Measurements from ENCODE around the gene RAD23A. TPM values are rescaled to one million over a fixed set of nuclear protein-coding genes. Genes with fewer than 3 reads are reported as not detected.
A peak's percentile ranks its signal among the peaks of the same experiment; 100 is the strongest.

RAD23A gene
- total RNA-seq, 2 experiments from 2014 or later: 138 to 140 TPM

DNA sequence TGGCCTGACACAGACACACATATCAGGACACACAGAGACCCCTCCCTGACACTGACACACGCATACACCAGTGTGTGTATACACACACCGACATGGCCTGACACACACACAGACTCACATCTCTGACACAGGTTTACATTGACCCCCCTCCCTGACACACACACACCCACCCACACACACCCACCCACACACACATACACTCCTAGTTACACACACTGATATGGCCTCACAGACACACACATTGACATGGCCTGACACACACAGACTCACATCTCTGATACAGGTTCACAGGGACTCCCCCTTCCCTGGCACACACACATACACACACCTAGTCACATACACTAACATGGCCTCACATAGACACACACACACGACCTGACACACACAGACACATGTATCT, 45.2 kb downstream of the RAD23A start:
- CTCF ChIA-PET: no interaction called here
- ATAC-seq: no peak
- Mint-ChIP-seq H3K27me3 (ENCODE audit: low read depth) (peaks cover 22% of the 10 kb centered on the region), H3K27ac (no peak overlapping the region), H3K4me1 (ENCODE audit: low read depth) (peaks cover 6% of the 10 kb centered on the region), H3K36me3 (ENCODE audit: low read depth) (no peaks in the 10 kb centered on the region), H3K9me3 (ENCODE audit: insufficient read depth) (no peaks in the 10 kb centered on the region), H3K4me3 (no peak overlapping the region)
- POLR2A ChIA-PET: interaction anchor here (1.1 kb wide), 1 partner anchor 20 kb away, joined by 3 read pairs; no protein-coding TSS in a partner anchor
- no peak for DNase-seq

DNA sequence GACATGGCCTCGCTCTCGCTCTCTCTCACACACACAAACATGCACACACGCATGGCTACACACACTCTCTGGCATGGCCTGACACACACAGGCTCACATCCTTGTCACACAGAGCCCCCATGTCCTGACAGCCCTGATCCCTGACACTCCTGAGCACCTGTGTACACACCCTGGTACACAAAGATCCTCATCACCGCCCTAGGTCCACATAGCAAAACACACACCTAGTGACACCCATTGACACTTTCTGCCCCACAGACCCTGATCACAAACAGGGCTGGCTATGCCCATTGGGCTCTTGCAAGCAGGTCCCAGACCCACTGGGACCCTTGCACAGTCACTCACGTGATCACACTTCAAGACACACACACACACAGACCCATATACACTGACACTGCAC, 45.6 kb downstream of the RAD23A start:
- no peak for DNase-seq
- peaks cover 6% of the 10 kb centered on the region for H3K4me1 Mint-ChIP-seq (ENCODE audit: low read depth)
- H3K27me3 Mint-ChIP-seq (ENCODE audit: low read depth): peaks cover 25% of the 10 kb centered on the region
- H3K36me3 Mint-ChIP-seq (ENCODE audit: low read depth): no peaks in the 10 kb centered on the region
- no peak for ATAC-seq
- H3K27ac Mint-ChIP-seq: no peak overlapping the region
- H3K9me3 Mint-ChIP-seq (ENCODE audit: insufficient read depth): no peaks in the 10 kb centered on the region
- POLR2A ChIA-PET: no interaction called here
- CTCF ChIA-PET: no interaction called here
- H3K4me3 Mint-ChIP-seq: no peak overlapping the region

- DNase-seq (no peak), ATAC-seq (no peak)
- no peak overlapping the region for H3K4me3 Mint-ChIP-seq
- H3K9me3 Mint-ChIP-seq (ENCODE audit: insufficient read depth): no peaks in the 10 kb centered on the region
- POLR2A ChIA-PET: interaction anchor here (0.7 kb wide), 1 partner anchor 100 kb away, joined by 3 read pairs; no protein-coding TSS in a partner anchor
- H3K27me3 Mint-ChIP-seq (ENCODE audit: low read depth): peaks cover 27% of the 10 kb centered on the region
- H3K36me3 Mint-ChIP-seq (ENCODE audit: low read depth): no peaks in the 10 kb centered on the region
- CTCF ChIA-PET: interaction anchor here (1.1 to 2.1 kb wide), 5 partner anchors 13 to 112 kb away, joined by 3 to 5 read pairs (median 4); no protein-coding TSS in a partner anchor
- H3K27ac Mint-ChIP-seq: no peak overlapping the region
- H3K4me1 Mint-ChIP-seq (ENCODE audit: low read depth): peaks cover 6% of the 10 kb centered on the region
Observed at GRCh38 chr19:12992729-12993128, 47.1 kb downstream of the RAD23A start.

- H3K36me3 Mint-ChIP-seq (ENCODE audit: low read depth): no peaks in the 10 kb centered on the region
- POLR2A ChIA-PET: no interaction called here
- H3K4me1 Mint-ChIP-seq (ENCODE audit: low read depth): peaks cover 6% of the 10 kb centered on the region
- no peak for DNase-seq
- CTCF ChIA-PET: interaction anchor here (1.1 to 3.0 kb wide), 6 partner anchors 14 to 112 kb away, joined by 3 to 7 read pairs (median 4); no protein-coding TSS in a partner anchor
- H3K27ac Mint-ChIP-seq: no peak overlapping the region
- peaks cover 30% of the 10 kb centered on the region for H3K27me3 Mint-ChIP-seq (ENCODE audit: low read depth)
- no peak overlapping the region for H3K4me3 Mint-ChIP-seq
- ATAC-seq: no peak
- H3K9me3 Mint-ChIP-seq (ENCODE audit: insufficient read depth): no peaks in the 10 kb centered on the region
Observed at GRCh38 chr19:12993562-12993961, 47.9 kb downstream of the RAD23A start.

- Mint-ChIP-seq H3K27me3 (ENCODE audit: low read depth) (peaks cover 30% of the 10 kb centered on the region), H3K36me3 (ENCODE audit: low read depth) (no peaks in the 10 kb centered on the region), H3K27ac (peak within 1 kb of the TSS; percentile 64), H3K4me3 (peak within 1 kb of the TSS; percentile 80), H3K9me3 (ENCODE audit: insufficient read depth) (no peaks in the 10 kb centered on the region), H3K4me1 (ENCODE audit: low read depth) (peaks cover 6% of the 10 kb centered on the region)
- peak; percentile 63 for ATAC-seq
- ChIA-PET POLR2A (no interaction called here), CTCF (interaction anchor here (1.1 to 3.0 kb wide), 2 partner anchors 30 to 67 kb away, joined by 3 to 7 read pairs; no protein-coding TSS in a partner anchor)
- peak; percentile 65 for DNase-seq
Observed at GRCh38 chr19:12994701-12995595, 49.3 kb downstream of the RAD23A start, which contains the start of gene NFIX. NFIX (plus strand) TSS chr19:12995475; CDS start chr19:12995838, 363 bp downstream.

- Mint-ChIP-seq H3K4me1 (ENCODE audit: low read depth) (peaks cover 6% of the 10 kb centered on the region), H3K9me3 (ENCODE audit: insufficient read depth) (no peaks in the 10 kb centered on the region), H3K27ac (no peak overlapping the region), H3K36me3 (ENCODE audit: low read depth) (no peaks in the 10 kb centered on the region), H3K27me3 (ENCODE audit: low read depth) (peaks cover 30% of the 10 kb centered on the region), H3K4me3 (peak overlapping the region; percentile 45)
- peak; percentile 11 for ATAC-seq
- no peak for DNase-seq
- POLR2A ChIA-PET: no interaction called here
- CTCF ChIA-PET: interaction anchor here (3.0 kb wide), 1 partner anchor 66 kb away, joined by 7 read pairs; no protein-coding TSS in a partner anchor
Observed at GRCh38 chr19:12995596-12996405, 50.1 kb downstream of the RAD23A start.

DNA sequence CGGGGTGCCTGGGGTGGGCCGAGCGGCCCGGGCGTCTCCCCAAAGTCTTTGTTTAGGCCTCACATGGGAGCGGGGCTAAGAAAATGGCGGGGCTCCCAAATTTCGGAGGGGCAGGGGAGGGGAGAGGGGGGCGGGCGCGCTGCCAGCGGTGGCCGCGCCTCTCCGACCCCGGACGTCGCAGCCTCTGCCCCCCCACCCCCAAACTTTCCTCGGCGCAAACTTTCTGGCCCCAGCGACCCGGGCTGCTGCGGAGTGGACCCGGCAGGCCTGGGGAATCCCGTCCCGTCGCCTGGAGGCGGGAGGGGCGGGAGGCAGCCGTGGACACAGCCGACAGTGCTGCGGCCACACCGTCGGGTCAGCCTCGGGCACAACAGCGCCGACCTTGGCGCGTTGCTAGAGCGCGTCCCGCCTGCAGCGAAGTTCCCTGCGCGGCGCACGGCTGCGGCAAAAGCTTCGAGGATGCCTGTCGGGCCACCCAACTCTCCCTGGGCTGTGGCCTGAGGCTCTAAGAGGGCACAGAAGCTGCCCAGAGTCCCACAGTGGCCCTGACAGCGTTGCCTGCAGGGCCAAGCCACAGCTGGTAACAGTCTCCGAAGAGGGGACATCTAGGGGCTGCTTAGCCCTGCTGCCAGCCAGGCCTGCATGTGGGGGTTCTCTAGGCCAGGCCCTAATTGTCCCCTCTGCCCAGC, 50.9 kb downstream of the RAD23A start:
- no peak overlapping the region for H3K27ac Mint-ChIP-seq
- ATAC-seq (no peak), DNase-seq (no peak)
- H3K4me3 Mint-ChIP-seq: peak overlapping the region; percentile 43
- POLR2A ChIA-PET: no interaction called here
- no peaks in the 10 kb centered on the region for H3K36me3 Mint-ChIP-seq (ENCODE audit: low read depth)
- peaks cover 26% of the 10 kb centered on the region for H3K27me3 Mint-ChIP-seq (ENCODE audit: low read depth)
- H3K9me3 Mint-ChIP-seq (ENCODE audit: insufficient read depth): no peaks in the 10 kb centered on the region
- CTCF ChIA-PET: no interaction called here
- peaks cover 6% of the 10 kb centered on the region for H3K4me1 Mint-ChIP-seq (ENCODE audit: low read depth)

DNA sequence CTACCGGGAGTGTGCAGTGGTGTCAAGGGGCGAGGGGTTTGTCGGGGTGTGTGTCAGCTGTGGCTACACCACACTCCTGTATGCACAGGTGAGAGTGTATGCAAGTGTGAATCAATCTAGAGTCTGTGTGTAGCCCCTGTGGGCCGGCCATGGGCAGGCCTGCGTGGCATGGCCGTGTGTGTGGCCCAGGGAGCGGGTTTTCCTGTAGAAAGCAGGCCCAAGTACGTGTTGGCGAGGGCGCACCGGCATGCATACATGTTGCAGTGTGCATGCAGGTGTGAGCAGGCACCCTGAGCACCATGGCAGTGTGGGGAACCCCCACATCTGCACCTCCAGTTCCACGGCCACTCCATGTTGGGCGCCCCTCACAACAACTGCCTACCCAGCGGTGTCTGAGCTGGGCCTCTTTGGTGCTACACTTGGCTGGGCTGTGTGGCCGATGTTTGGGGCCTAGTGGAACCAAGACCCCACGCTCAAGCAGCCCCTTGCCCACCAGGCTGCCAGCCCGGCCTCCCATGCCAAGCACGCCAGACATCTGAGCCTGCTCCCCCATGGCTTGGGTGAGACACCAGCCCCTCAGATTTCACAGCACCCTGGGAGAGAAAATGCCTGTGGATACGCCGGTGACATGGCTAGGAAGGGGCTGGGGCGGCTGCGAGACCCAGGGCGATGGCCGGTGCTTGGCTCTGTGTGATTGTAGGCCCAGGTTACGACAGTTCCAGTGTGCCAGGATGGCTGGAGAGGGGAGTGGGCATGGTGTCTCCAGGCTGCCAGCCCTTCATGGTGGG, 51.7 kb downstream of the RAD23A start:
- peaks cover 6% of the 10 kb centered on the region for H3K4me1 Mint-ChIP-seq (ENCODE audit: low read depth)
- POLR2A ChIA-PET: no interaction called here

DNA sequence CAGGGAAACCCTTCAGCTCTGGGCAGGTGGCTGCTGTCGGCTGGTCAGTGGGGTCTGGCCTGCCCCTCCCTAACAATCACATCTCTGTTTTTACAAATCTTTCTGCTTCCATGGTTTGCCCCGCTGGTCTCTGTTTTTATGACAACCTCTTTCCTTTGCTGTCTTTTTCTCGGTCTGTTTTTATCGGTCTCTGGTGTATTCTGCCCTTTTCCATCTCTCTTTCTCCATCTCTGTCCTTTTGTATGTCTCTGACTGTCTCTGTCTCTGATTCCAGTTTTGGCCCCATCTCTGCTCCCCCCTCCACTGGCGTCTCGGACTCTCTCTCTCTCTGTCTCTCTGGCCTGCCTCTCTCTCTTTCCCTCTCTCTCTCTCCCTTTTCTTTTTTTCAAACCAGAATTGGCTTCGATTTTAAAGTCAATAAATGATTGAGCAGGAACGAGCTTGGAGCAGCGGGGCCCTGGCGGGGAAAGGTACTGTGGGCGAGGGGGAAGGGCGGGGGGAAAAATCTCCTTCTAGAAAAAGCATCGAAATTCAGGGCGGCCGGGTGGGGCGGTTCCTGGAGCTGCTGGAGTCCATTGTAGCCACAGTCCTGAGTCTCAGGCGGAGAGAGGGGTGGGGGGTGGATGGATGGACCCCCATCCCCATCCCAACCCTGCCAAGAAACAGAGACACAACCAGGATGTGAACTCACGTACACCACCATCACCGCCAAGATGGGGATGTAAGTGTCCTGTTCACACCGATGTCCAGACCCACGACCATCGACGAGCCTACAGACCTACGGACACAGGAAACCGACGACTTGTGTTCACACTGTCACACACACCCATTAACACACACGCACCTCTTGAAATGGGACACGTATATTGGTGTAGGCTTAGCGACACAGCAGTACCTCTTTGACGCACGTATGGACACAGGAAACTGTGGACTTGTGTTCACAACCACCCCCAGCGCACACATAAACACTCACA, 52.6 kb downstream of the RAD23A start:
- Mint-ChIP-seq H3K36me3 (ENCODE audit: low read depth) (no peaks in the 10 kb centered on the region), H3K27me3 (ENCODE audit: low read depth) (peaks cover 26% of the 10 kb centered on the region), H3K4me3 (no peak overlapping the region), H3K4me1 (ENCODE audit: low read depth) (peaks cover 6% of the 10 kb centered on the region), H3K9me3 (ENCODE audit: insufficient read depth) (no peaks in the 10 kb centered on the region), H3K27ac (no peak overlapping the region)
- no peak for ATAC-seq
- POLR2A ChIA-PET: no interaction called here
- no peak for DNase-seq
- CTCF ChIA-PET: no interaction called here

More for the DNA sequence above, 51.7 kb downstream of the RAD23A start:
- peaks cover 26% of the 10 kb centered on the region for H3K27me3 Mint-ChIP-seq (ENCODE audit: low read depth)
- ATAC-seq (no peak), DNase-seq (no peak)
- no peaks in the 10 kb centered on the region for H3K9me3 Mint-ChIP-seq (ENCODE audit: insufficient read depth)
- peak overlapping the region; percentile 30 for H3K4me3 Mint-ChIP-seq
- CTCF ChIA-PET: no interaction called here
- no peaks in the 10 kb centered on the region for H3K36me3 Mint-ChIP-seq (ENCODE audit: low read depth)
- H3K27ac Mint-ChIP-seq: no peak overlapping the region

DNA sequence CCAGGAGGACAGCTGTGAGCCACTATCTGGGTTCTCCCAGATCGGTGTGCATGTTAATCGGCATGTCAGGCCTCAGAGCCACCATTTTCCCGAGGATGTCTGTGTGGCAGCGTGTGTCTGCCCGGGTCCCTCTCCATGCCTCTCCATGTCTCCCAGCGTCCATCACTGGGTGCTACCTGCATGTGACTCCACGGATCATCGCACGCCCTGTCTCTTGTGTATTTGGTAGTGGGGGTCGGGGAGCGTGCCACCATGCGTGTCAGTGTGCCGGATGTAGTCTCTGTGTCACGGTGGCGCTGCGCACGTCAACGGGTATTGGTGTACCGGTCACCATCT, 55.5 kb downstream of the RAD23A start:
- Mint-ChIP-seq H3K9me3 (ENCODE audit: insufficient read depth) (no peaks in the 10 kb centered on the region), H3K27ac (no peak overlapping the region), H3K4me3 (no peak overlapping the region), H3K27me3 (ENCODE audit: low read depth) (peaks cover 10% of the 10 kb centered on the region), H3K36me3 (ENCODE audit: low read depth) (no peaks in the 10 kb centered on the region), H3K4me1 (ENCODE audit: low read depth) (no peaks in the 10 kb centered on the region)
- ChIA-PET POLR2A (no interaction called here), CTCF (interaction anchor here (1.6 kb wide), 1 partner anchor 33 kb away, joined by 4 read pairs; no protein-coding TSS in a partner anchor)
- ATAC-seq (no peak), DNase-seq (no peak)
